NB4 (cell line): ENCODE data around the gene ARF3.

Experiments
- DNase-seq: peaks from one replicate; pipeline ENCODE4 v3.0.0; 2010; ENCODE audit warnings: low read depth
- H3K4me3 ChIP-seq: one replicate; pipeline ENCODE4 v1.5.1; 2011; ENCODE audit warnings: mild to moderate bottlenecking, low read depth, low read length, moderate library complexity
- MYC ChIP-seq: IDR thresholded peaks from 2 replicates; pipeline ENCODE4 v1.6.1; 2011; ENCODE audit warnings: low read depth, low read length
- POLR2A ChIP-seq: IDR thresholded peaks from 2 replicates; pipeline ENCODE4 v1.6.1; 2011; ENCODE audit warnings: mild to moderate bottlenecking; ENCODE audit not compliant: insufficient read length; ENCODE audit errors: extremely low read depth
- TF ChIP-seq, protein P1 (sequence below): IDR thresholded peaks from one replicate; pipeline ENCODE4 v1.5.1; 2012; ENCODE audit warnings: low read depth, low read length
- TF ChIP-seq, protein P2 (sequence below): IDR thresholded peaks from 2 replicates; pipeline ENCODE4 v1.6.1; 2011; ENCODE audit warnings: low read depth, low read length

ARF3 gene

DNA sequence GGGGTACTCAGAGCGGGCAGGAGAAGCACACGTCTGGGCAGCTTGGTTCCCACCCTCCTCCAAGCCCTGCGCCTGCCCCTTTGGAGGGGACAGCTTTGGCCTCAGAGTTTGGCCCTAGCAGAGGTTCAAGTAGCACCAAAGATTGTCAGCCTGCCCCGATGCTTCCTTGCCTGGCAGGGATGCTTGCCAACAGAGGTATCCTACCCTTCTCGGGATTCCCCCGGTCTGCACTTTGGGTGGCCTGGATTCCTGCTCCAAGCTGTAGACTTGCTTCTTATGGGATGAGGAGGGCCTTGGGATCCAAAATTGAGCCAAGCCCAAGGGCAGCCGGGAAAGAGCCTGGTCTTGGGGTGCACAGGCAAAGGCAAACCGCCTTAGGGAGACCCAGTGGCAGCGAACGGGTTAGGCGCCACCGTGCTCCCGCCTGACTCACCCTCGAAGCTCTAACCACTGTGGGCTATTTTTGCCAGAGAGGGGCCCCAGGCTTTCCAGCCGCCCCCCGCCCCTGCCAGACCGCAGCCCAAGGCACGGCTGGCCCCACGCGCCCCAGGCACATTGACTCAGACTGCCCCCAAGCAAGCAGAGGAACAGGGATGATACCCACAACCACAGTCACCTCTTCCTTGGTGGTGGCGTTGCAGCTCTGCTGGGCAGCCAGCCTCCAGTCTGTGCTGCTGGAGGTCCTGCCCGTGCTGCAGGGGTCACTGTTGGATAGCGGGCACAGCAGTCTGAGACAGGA lies 15.1 kb upstream of the ARF3 start:
- peak; percentile 98 for DNase-seq
- H3K4me3 ChIP-seq: peak overlapping the region; percentile 58
- TF ChIP-seq, protein P1, sequence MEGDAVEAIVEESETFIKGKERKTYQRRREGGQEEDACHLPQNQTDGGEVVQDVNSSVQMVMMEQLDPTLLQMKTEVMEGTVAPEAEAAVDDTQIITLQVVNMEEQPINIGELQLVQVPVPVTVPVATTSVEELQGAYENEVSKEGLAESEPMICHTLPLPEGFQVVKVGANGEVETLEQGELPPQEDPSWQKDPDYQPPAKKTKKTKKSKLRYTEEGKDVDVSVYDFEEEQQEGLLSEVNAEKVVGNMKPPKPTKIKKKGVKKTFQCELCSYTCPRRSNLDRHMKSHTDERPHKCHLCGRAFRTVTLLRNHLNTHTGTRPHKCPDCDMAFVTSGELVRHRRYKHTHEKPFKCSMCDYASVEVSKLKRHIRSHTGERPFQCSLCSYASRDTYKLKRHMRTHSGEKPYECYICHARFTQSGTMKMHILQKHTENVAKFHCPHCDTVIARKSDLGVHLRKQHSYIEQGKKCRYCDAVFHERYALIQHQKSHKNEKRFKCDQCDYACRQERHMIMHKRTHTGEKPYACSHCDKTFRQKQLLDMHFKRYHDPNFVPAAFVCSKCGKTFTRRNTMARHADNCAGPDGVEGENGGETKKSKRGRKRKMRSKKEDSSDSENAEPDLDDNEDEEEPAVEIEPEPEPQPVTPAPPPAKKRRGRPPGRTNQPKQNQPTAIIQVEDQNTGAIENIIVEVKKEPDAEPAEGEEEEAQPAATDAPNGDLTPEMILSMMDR: peak; percentile 60
- TF ChIP-seq, protein P2, sequence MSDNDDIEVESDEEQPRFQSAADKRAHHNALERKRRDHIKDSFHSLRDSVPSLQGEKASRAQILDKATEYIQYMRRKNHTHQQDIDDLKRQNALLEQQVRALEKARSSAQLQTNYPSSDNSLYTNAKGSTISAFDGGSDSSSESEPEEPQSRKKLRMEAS: no peak
- TF ChIP-seq POLR2A (no peak), MYC (no peak; the same call in none of the 2 replicates)

DNA sequence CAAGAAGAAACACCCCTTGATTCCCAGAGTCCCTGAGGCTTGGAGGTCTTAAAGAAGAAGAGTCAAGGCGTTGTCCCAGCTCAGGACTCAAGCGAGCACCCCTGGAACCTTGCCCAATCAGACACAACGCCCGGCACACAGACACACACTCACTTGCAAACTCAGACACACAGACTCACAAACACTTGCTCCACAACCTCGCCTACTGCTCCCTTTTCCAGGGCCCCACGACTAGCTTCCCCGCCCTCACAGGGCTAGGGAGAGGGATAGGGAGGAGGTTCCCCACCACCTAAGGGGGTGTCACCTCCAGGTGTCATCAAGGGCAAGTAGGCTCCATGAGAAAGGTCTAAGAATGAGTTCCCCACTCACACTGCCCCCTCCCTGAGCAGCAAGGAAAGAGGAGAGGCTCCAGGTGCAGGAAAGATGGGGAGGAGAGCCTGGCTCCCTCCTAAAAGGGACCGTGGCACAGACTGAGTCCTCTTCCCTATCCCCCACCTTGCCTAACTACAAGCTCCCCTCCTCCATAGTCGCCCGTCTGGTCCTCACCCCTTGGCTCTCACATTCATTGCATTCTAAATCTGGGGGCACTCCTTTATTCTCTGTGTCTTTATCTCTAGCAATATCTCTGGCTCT lies 13.5 kb upstream of the ARF3 start:
- DNase-seq: no peak
- H3K4me3 ChIP-seq: peak overlapping the region; percentile 58

DNA sequence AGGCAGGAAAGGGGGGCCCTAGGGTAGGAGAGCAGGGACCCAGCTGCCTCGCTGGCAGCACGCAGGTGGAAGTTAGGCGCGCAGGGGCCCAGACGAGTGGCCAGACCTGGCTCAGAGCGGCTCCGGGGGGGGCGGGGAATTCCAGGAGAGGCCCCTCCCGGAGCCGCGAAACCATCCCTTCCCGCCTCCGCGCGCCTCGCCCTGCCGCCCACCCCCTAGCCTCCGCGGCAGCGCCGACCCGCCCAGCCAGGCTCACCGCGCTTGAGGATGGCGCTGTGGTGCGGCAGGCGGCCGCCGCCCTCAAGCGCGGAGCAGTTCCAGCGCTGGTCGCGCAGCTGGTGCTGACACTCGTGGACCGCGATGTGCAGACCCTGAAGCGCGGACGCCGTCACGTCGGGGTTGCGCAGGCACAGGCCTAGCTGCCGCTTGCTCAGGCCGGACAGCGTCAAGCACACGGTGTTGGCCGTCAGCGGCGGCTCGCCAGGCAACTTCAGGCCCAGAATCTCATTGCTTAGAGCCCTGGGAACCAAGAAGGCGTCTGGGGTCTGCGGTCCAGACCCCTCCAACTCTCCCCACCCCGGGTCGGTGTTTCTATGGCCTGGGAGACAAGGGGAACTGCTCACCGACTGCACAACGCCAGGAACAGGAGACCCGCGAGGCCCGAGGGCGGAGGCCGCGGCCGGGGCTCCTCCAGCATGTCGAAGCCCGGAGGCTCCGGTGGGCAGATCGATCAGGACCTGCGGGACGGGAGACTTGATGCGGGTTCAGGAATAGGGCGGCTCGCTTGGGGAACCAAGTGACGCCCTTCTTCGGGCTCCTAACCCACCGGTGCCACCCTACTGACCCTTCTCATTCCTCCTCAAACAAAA lies 12.8 kb upstream of the ARF3 start:
- TF ChIP-seq MYC: no peak
- TF ChIP-seq, protein P1: no peak
- TF ChIP-seq, protein P2: no peak
- TF ChIP-seq POLR2A: no peak
- no peak for DNase-seq
- no peak overlapping the region for H3K4me3 ChIP-seq

More for the DNA sequence above, 13.5 kb upstream of the ARF3 start:
- TF ChIP-seq, protein P1: no peak
- TF ChIP-seq POLR2A: no peak
- TF ChIP-seq, protein P2: no peak
- no peak for TF ChIP-seq MYC

DNA sequence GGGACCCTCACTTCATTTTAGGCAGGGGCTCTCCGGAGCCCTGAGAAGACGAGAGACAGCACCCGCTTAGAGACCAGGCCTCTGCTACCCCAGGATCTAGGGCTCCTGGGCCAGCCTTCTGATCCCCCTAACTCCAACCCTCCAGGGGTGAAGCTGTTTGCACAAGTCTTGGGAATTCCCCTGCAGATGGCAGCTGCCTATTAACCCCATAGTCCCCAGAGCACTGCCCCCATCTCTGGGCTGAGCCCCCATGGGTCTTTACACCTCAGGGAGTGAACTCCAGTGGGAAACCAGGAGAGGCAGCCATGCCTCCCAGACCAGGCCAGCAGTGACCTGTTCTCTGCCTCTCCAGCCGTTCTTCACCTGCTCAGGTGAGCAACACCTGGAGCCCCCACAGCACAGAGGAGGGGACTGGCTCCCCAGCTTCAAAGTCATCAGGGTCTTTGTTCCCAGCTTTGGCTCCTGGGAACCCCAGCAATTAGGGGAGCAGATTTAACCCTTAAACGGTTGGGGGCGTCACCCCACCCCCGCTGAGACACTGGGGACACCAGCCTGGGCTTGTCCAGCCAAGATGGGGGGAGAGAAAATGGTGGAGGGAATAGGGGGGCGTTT lies 12.0 kb upstream of the ARF3 start:
- no peak for DNase-seq
- no peak overlapping the region for H3K4me3 ChIP-seq
- TF ChIP-seq POLR2A (no peak), MYC (no peak)
- TF ChIP-seq, protein P1: no peak
- TF ChIP-seq, protein P2: no peak

DNA sequence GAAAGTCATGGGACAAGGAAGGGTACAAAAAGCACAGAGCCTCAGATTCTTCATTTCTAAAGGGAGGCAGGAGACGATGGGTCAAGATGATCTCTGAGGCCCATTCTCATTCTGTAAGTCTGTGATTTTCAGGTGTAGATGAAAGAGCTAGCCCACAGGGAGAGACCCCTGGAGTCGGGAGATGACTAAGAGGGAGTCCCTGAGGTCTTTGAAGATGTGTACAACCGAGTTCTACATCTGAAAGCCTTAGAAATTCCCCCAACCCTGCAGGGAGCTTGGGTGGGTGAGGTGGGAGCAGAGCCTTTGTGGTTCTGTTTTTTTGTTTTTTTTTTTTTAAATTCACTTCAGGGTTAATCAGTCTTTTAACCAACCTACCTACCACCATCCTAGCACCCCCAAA lies 11.2 kb upstream of the ARF3 start:
- no peak overlapping the region for H3K4me3 ChIP-seq
- TF ChIP-seq, protein P2: no peak
- TF ChIP-seq, protein P1: no peak
- TF ChIP-seq POLR2A: no peak
- no peak for TF ChIP-seq MYC
- no peak for DNase-seq
